Retinal pigment epithelial cell (primary cell): Measurements from ENCODE around the gene LMBR1.

Experiments
- DNase-seq: peaks from one replicate; pipeline ENCODE4 v3.0.0-alpha.2; 2010; ENCODE audit warnings: low read depth
- H3K4me3 ChIP-seq: 2 replicates; pipeline ENCODE4 v1.5.1; 2011; ENCODE audit warnings: mild to moderate bottlenecking, low read length, control low read depth, moderate library complexity
- TF ChIP-seq, protein P1 (sequence below): conservative IDR thresholded peaks from 2 replicates; pipeline ENCODE4 v1.5.1; 2011; ENCODE audit warnings: low read depth, low read length, control low read depth, inconsistent platforms

Gene LMBR1

DNA sequence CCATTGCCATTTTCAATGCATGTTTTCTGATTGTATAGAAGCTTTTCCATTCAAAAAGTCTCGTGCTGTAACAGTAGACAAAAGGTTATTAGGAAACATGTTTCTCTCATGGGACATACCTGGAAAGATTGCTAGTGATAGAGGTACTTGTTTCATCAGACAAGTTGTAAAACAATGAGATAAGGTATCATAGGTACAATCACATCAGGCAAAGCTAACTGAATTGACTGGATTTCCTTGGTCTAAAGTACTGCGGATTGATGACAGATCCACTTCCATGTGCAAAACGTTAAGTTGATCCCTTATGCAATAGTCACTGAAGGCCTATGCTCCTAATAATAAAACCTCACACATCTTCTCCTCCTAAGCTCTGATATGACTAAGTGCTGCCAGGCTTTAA lies 258.9 kb downstream of the LMBR1 start:
- H3K4me3 ChIP-seq = no peak overlapping the region
- no peak for DNase-seq
- TF ChIP-seq, protein P1, sequence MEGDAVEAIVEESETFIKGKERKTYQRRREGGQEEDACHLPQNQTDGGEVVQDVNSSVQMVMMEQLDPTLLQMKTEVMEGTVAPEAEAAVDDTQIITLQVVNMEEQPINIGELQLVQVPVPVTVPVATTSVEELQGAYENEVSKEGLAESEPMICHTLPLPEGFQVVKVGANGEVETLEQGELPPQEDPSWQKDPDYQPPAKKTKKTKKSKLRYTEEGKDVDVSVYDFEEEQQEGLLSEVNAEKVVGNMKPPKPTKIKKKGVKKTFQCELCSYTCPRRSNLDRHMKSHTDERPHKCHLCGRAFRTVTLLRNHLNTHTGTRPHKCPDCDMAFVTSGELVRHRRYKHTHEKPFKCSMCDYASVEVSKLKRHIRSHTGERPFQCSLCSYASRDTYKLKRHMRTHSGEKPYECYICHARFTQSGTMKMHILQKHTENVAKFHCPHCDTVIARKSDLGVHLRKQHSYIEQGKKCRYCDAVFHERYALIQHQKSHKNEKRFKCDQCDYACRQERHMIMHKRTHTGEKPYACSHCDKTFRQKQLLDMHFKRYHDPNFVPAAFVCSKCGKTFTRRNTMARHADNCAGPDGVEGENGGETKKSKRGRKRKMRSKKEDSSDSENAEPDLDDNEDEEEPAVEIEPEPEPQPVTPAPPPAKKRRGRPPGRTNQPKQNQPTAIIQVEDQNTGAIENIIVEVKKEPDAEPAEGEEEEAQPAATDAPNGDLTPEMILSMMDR = no peak

DNA sequence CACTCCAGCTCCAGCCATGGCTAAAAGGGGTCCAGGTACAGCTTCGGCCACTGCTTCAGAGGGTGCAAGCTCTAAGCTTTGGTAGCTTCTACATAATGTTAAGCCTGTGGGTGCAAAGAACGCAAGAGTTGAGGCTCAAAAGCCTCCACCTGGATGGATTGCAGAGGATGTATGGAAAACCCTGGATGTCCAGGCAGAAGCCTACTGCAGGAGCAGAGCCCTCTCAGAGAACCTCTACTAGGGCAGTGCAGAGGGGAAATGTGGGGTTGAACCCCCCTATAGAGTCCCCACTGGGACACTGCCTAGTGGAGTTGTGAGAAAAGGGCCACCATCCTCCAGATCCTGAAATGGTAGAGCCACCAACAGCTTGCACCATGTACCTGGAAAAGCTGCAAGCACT lies 263.1 kb downstream of the LMBR1 start:
- no peak overlapping the region for H3K4me3 ChIP-seq
- DNase-seq = no peak
- TF ChIP-seq, protein P1 = no peak

DNA sequence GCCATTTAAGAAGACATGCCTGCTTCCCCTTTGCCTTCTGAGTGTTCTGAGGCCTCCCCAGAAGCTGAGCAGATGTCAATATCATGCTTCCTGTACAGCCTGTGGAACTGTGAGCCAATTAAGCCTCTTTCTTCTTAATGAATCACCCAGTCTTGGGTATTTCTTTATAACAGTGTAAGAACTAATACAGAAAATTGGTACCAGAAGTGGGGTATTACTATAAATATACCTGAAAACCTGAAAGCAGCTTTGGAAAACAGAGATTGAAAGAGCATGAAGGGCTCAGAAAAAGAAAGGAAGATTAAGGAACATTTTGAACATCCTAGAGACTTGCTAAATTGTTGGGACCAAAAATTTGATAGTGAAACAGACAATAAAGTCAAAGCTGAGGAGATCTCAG lies 264.4 kb downstream of the LMBR1 start:
- no peak for DNase-seq
- H3K4me3 ChIP-seq = no peak overlapping the region
- TF ChIP-seq, protein P1 = no peak
